H9 (cell line): ENCODE data around the gene KLF11. TPM values are rescaled to one million over a fixed set of nuclear protein-coding genes. Genes with fewer than 3 reads are reported as not detected.

Source experiments
- DNase-seq: peaks from one replicate; pipeline ENCODE4 v3.0.0-alpha.2; 2017
- H2AFZ ChIP-seq: one replicate; pipeline ENCODE4 v1.6.1; 2013; ENCODE audit warnings: mild to moderate bottlenecking, low read length, control low read depth, moderate library complexity
- H2AK5ac ChIP-seq: 2 replicates; pipeline ENCODE4 v1.6.1; 2013; ENCODE audit warnings: low read length, control low read depth, mixed read lengths; ENCODE audit not compliant: insufficient read length
- H2BK120ac ChIP-seq: one replicate; pipeline ENCODE4 v1.6.1; 2013; ENCODE audit warnings: low read depth, mild to moderate bottlenecking, low read length, control low read depth, inconsistent platforms; ENCODE audit not compliant: poor library complexity, severe bottlenecking
- H2BK12ac ChIP-seq: 2 replicates; pipeline ENCODE4 v1.6.1; 2013; ENCODE audit warnings: low read length, control low read depth, mixed read lengths, low read depth; ENCODE audit not compliant: insufficient read length
- H2BK15ac ChIP-seq: 2 replicates; pipeline ENCODE4 v1.6.1; 2013; ENCODE audit warnings: low read depth, low read length, control low read depth
- H2BK20ac ChIP-seq: one replicate; pipeline ENCODE4 v1.6.1; 2013; ENCODE audit warnings: low read depth, mild to moderate bottlenecking, low read length, control low read depth, inconsistent platforms; ENCODE audit not compliant: poor library complexity, severe bottlenecking
- H2BK5ac ChIP-seq: 2 replicates; pipeline ENCODE4 v1.6.1; 2013; ENCODE audit warnings: low read length, control low read depth, mixed read lengths; ENCODE audit not compliant: insufficient read length
- H3K14ac ChIP-seq: 2 replicates; pipeline ENCODE4 v1.6.1; 2013; ENCODE audit warnings: low read length, control low read depth; ENCODE audit not compliant: insufficient read depth
- H3K18ac ChIP-seq: 2 replicates; pipeline ENCODE4 v1.6.1; 2013; ENCODE audit warnings: low read depth, mild to moderate bottlenecking, mixed read lengths, low read length, control low read depth; ENCODE audit not compliant: insufficient read length
- H3K23ac ChIP-seq: 2 replicates; pipeline ENCODE4 v1.6.1; 2013; ENCODE audit warnings: low read length, control low read depth, mixed read lengths, low read depth; ENCODE audit not compliant: insufficient read length
- H3K23me2 ChIP-seq: 2 replicates; pipeline ENCODE4 v1.6.1; 2013; ENCODE audit warnings: low read depth, mild to moderate bottlenecking, mixed read lengths, low read length, control low read depth; ENCODE audit not compliant: insufficient read length, poor library complexity, severe bottlenecking
- H3K27ac ChIP-seq: 2 replicates; pipeline ENCODE4 v1.5.1; 2013; ENCODE audit warnings: low read length, control low read depth, mixed read lengths, low read depth; ENCODE audit not compliant: insufficient read length
- H3K27me3 ChIP-seq: 2 replicates; pipeline ENCODE4 v1.6.1; 2013; ENCODE audit warnings: low read length, control low read depth, inconsistent platforms; ENCODE audit not compliant: insufficient read depth
- H3K4ac ChIP-seq: 2 replicates; pipeline ENCODE4 v1.6.1; 2013; ENCODE audit warnings: low read depth, mild to moderate bottlenecking, control low read depth, inconsistent platforms, low read length, moderate library complexity
- H3K4me1 ChIP-seq: 2 replicates; pipeline ENCODE4 v1.6.1; 2013; ENCODE audit warnings: low read length, control low read depth, inconsistent platforms; ENCODE audit not compliant: insufficient read depth
- H3K4me2 ChIP-seq: 2 replicates; pipeline ENCODE4 v1.6.1; 2013; ENCODE audit warnings: low read length, control low read depth, mixed read lengths; ENCODE audit not compliant: insufficient read length, insufficient read depth
- H3K56ac ChIP-seq: 2 replicates; pipeline ENCODE4 v1.6.1; 2013; ENCODE audit warnings: low read depth, mild to moderate bottlenecking, mixed read lengths, low read length, control low read depth; ENCODE audit not compliant: insufficient read length
- H3K79me1 ChIP-seq: 2 replicates; pipeline ENCODE4 v1.6.1; 2013; ENCODE audit warnings: low read depth, mild to moderate bottlenecking, moderate library complexity, low read length, control low read depth, inconsistent platforms; ENCODE audit not compliant: insufficient read depth, poor library complexity, severe bottlenecking
- H3K79me2 ChIP-seq: 2 replicates; pipeline ENCODE4 v1.6.1; 2013; ENCODE audit warnings: low read length, control low read depth, inconsistent platforms; ENCODE audit not compliant: insufficient read depth
- H3K9ac ChIP-seq: 2 replicates; pipeline ENCODE4 v1.6.1; 2013; ENCODE audit warnings: low read length, control low read depth, mixed read lengths; ENCODE audit not compliant: insufficient read length; ENCODE audit errors: extremely low read depth
- H3K9me3 ChIP-seq: one replicate; pipeline ENCODE4 v1.6.1; 2013; ENCODE audit warnings: low read depth, low read length, inconsistent platforms; ENCODE audit not compliant: control insufficient read depth
- H3T11ph ChIP-seq: one replicate; pipeline ENCODE4 v1.6.1; 2013; ENCODE audit warnings: mild to moderate bottlenecking, low read length, control low read depth, inconsistent platforms
- H4K20me1 ChIP-seq: one replicate; pipeline ENCODE4 v1.6.1; 2013; ENCODE audit not compliant: control insufficient read depth, insufficient read length, insufficient read depth
- H4K5ac ChIP-seq: 2 replicates; pipeline ENCODE4 v1.6.1; 2013; ENCODE audit warnings: low read depth, mild to moderate bottlenecking, mixed read lengths, low read length, control low read depth; ENCODE audit not compliant: insufficient read length
- H4K8ac ChIP-seq: replicated peaks from 2 replicates; pipeline ENCODE4 v1.6.1; 2013; ENCODE audit warnings: low read length, control low read depth, mixed read lengths, low read depth; ENCODE audit not compliant: insufficient read length
- H4K91ac ChIP-seq: 2 replicates; pipeline ENCODE4 v1.6.1; 2013; ENCODE audit warnings: low read depth, mild to moderate bottlenecking, moderate library complexity, mixed read lengths, low read length, control low read depth; ENCODE audit not compliant: insufficient read length
- H3K27ac Mint-ChIP-seq, 3 experiments: 2 replicates in 2 of 3; 3 replicates in 1 of 3; pipeline ENCODE4 v1.8.0; 2020 to 2021; ENCODE audit warnings: mixed read lengths in 3 of 3, mild to moderate bottlenecking in 1 of 3, moderate library complexity in 1 of 3
- H3K27me3 Mint-ChIP-seq: 2 replicates; pipeline ENCODE4 v1.8.0; 2021; ENCODE audit warnings: low read depth, mild to moderate bottlenecking, moderate library complexity, mixed read lengths
- H3K36me3 Mint-ChIP-seq, 3 experiments: 2 replicates in 2 of 3; 3 replicates in 1 of 3; pipeline ENCODE4 v1.8.0; 2020 to 2021; ENCODE audit warnings: low read depth in 3 of 3, mixed read lengths in 3 of 3; ENCODE audit not compliant: insufficient read depth in 1 of 3
- H3K4me1 Mint-ChIP-seq, 2 experiments: 2 replicates each; pipeline ENCODE4 v1.8.0; 2020; ENCODE audit warnings: mixed read lengths in 2 of 2
- H3K4me3 Mint-ChIP-seq, 2 experiments: 2 replicates in 1 of 2; 3 replicates in 1 of 2; pipeline ENCODE4 v1.8.0; 2020 to 2021; ENCODE audit warnings: mild to moderate bottlenecking in 2 of 2, mixed read lengths in 2 of 2, moderate library complexity in 1 of 2
- H3K9me3 Mint-ChIP-seq, 2 experiments: 2 replicates in 1 of 2; 3 replicates in 1 of 2; pipeline ENCODE4 v1.8.0; 2020; ENCODE audit warnings: mild to moderate bottlenecking in 2 of 2, mixed read lengths in 2 of 2, moderate library complexity in 1 of 2
- CTCF ChIP-seq: fragments of 200-600 bp; sonication (generic); conservative IDR thresholded peaks from 3 replicates; pipeline ENCODE4 v1.8.0; 2021; ENCODE audit warnings: antibody characterized with exemption, mild to moderate bottlenecking
- WGBS: extraction: QIAGEN DNeasy Blood & Tissue Kit; methylation state at CpG from one replicate; pipeline ENCODE4 v1.1.7; 2013; ENCODE audit warnings: missing lambda C conversion rate, low lambda C conversion rate, mixed read lengths; ENCODE audit not compliant: insufficient read length; ENCODE audit errors: extremely low coverage; 5-methylcytosine and 5-hydroxymethylcytosine counted together
- total RNA-seq: library from RNA; stranded (reverse); gene quantifications from 2 replicates; pipeline ENCODE4 v1.2.1, GENCODE V29; 2021

The KLF11 gene
- total RNA-seq, 1 experiment from 2014 or later = 15.5 TPM

- Histone ChIP-seq H2AFZ (no peak overlapping the region), H4K91ac (no peak overlapping the region), H3K27ac (no peak overlapping the region), H3K4ac (no peak overlapping the region), H4K8ac (no peak overlapping the region), H3K4me1 (no peaks in the 10 kb centered on the region; the same call in 1 of the 2 replicates), H2BK15ac (no peak overlapping the region), H2AK5ac (no peak overlapping the region), H3K14ac (no peak overlapping the region), H3K23me2 (no peaks in the 10 kb centered on the region), H2BK120ac (no peak overlapping the region), H3K9me3 (no peaks in the 10 kb centered on the region), H3K9ac (no peak overlapping the region), H3T11ph (no peak overlapping the region), H2BK5ac (no peak overlapping the region), H3K79me1 (no peaks in the 10 kb centered on the region), H3K18ac (no peak overlapping the region), H4K5ac (no peak overlapping the region), H3K79me2 (no peaks in the 10 kb centered on the region), H4K20me1 (no peaks in the 10 kb centered on the region), H3K4me2 (no peak overlapping the region), H2BK20ac (no peak overlapping the region), H3K23ac (no peak overlapping the region), H2BK12ac (no peak overlapping the region), H3K56ac (no peak overlapping the region), H3K27me3 (no peaks in the 10 kb centered on the region)
- no peak for DNase-seq
- Mint-ChIP-seq H3K4me3 (no peak overlapping the region), H3K27ac (no peak overlapping the region), H3K27me3 (no peaks in the 10 kb centered on the region), H3K36me3 (no peaks in the 10 kb centered on the region), H3K4me1 (peaks cover 6 to 15% of the 10 kb centered on the region in 2 experiments), H3K9me3 (no peaks in the 10 kb centered on the region)
- no CpG with 5 or more reads among the region's 5 CpGs for WGBS
- no peak for TF ChIP-seq CTCF
Observed at GRCh38 chr2:10002109-10002508, 41.2 kb upstream of the KLF11 start.
